GM19025 (cell line): Measurements from ENCODE around the gene EHD1.

Source experiments
- ATAC-seq: cut with Tn5 transposase; IDR thresholded peaks from one replicate; pipeline ENCODE4 v1.9.1; 2021; ENCODE audit warnings: mild to moderate bottlenecking, low read depth, moderate library complexity; ENCODE audit not compliant: unreplicated experiment

Gene EHD1

DNA sequence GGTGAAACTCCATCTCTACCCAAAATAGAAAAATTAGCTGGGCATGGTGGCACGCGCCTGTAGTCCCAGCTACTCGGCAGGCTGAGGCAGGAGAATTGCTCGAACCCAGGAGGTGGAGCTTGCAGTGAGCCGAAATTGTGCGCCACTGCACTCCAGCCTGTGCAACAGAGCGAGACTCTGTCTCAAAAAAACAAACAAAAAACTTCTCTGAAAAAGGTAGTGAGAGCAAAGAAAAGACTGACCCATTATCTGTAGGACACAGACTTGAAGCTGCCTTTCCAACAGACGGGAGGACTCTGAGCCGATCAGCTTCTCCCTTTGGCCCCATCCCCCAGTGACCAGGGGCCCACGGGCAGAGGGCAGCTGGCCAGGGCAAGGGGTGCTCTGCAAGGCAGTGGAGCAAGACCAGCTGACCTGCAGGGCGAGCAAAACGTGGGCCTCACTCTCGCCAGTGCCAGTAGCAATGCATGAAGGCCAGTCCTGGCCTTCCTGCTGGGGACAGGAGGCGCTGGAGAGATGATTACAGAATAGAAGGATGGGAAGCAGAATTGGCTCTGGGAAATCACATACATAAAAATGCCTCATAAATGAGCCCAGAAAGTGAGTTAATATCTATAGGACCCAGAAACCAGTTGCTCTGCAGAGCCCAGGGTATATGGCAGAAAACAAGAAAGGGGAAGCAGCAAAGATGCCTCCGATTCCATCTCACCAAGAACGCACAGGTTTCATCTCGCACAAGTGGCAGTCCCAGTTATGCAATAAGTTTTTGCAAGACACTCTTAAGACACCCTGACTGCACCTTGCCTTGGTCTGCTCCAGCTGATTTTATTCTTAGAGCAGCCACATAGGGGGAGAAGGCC is 2.8 kb downstream of the EHD1 start:
- no peak for ATAC-seq

GRCh38 chr11:64874308-64875240 is 3.8 kb downstream of the EHD1 start:
- no peak for ATAC-seq

- no peak for ATAC-seq
Measured at GRCh38 chr11:64872790-64873488, 5.5 kb downstream of the EHD1 start.

DNA sequence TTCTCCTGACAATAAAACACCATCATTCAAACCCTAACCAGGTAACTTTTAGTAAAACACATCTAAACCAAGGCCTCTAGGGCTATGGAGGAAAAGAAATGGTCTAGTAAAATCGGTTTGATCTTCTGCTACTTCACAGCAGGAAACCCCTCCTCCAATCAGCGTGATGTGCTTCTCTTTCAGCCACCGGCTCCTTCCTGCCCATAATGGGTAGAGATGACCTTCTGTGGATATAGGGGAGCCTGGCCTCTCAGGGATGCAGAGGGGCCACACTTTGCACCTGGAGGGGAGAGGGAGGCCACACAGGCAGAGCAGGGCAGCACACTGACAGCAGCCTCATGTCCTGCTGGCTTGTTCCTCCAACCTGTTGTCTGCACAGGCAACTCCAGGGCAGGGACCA is 6.9 kb downstream of the EHD1 start:
- ATAC-seq, result no peak

DNA sequence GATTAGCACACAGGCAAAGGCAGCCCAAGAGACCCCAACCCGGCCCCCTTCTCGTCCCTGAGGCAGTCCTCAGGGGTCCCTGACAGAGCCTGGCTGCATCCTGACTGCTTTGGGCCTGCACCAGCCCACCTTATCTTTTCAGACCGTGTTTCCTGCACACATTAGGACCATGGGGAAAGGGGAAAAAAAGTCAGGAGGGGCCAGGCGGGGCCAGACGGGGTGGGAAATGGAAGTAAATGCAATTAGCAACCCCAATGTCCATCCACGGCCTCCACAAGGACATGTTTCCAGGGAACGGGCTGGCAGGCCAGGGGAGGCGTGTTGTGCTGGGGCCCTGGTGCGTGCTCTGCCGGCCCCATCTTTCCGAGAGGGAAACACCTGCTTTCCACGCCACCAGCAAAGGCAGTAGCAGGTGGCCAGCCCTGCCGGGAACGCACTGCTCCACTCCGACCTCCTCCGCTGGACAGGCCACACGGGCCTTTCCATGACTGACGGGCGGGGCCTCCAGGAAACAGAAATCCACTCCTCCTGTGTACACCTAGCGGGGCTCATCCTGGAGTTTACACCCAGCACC is 7.4 kb downstream of the EHD1 start:
- no peak for ATAC-seq

DNA sequence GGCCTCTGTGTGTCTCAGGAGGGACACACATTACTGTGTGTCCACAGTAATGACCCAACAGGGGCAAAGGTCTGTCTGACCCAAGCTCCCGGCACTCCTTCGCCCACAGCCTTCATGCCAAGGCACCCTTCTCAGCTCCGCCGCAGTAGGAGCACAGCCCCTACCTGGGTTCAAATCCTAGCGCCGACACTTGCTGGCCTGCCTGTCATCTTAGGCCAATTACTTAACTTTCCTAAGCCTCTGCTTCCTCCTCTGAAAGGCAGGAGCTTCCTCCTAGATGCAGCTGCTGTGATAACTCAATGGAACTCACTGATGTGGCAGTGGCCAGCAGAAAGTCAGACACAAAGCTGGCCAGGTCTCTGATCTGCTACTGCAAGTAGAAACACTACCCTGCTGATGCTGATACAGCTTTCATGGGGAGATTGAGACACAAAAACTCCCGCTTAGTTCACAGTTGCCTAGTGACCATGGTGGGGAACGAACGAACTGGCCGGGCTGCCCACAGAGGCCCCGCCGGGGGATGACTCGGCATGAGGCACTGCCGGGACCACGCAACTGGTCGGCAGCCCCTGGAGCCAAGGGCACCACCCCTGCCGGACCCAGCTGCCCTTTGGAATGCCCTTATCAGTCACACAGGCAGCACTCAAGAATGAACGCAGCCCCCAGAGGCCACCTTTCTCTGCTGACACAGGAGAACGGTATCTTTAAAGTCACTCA is 8.1 kb downstream of the EHD1 start:
- ATAC-seq, result no peak

DNA sequence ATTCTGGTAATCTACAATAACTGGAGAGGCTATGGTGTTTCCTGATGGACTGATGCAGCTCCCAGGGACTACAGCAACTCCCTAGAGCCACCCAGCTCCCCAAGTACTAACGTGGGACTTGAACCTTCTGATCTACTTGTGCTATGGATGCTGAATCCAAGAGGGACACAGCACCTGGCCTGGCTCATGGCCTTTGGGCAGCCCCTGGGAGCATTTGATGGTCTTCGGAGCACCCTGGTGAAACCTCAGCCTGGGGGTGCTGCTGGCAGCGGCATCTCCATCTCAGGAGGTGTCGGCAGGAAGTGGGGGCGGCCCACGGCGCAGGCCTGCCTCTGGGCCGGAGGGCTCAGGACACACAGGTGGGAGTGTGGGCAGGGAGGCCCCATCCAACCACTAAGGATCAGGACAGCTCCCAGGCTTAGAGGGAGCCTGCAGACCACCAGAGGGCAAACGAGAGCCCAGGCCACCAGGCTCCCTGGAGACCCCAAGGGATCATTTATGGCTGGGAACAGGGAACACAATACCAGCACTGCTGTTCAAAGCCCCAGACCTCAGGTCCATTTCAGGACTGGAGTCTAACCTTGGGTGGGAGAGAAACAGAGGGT is 8.7 kb downstream of the EHD1 start:
- ATAC-seq, result no peak

GRCh38 chr11:64868904-64869570 is 9.4 kb downstream of the EHD1 start:
- no peak for ATAC-seq

- no peak for ATAC-seq
Measured at GRCh38 chr11:64867748-64868462, 10.5 kb downstream of the EHD1 start.

DNA sequence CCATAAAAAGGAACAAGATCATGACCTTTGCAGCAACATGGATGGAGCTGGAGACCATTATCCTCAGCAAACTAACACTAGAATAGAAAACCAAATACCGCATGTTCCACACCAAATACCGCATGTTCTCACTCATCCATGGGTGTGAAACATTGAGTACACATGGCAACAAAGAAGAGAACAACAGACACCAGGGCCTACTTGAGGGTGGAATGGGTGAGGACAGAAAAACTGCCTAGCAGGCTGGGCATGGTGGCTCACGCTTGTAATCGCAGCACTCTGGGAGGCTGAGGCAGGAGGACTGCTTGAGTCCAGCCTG is 12.3 kb downstream of the EHD1 start:
- ATAC-seq, result no peak

DNA sequence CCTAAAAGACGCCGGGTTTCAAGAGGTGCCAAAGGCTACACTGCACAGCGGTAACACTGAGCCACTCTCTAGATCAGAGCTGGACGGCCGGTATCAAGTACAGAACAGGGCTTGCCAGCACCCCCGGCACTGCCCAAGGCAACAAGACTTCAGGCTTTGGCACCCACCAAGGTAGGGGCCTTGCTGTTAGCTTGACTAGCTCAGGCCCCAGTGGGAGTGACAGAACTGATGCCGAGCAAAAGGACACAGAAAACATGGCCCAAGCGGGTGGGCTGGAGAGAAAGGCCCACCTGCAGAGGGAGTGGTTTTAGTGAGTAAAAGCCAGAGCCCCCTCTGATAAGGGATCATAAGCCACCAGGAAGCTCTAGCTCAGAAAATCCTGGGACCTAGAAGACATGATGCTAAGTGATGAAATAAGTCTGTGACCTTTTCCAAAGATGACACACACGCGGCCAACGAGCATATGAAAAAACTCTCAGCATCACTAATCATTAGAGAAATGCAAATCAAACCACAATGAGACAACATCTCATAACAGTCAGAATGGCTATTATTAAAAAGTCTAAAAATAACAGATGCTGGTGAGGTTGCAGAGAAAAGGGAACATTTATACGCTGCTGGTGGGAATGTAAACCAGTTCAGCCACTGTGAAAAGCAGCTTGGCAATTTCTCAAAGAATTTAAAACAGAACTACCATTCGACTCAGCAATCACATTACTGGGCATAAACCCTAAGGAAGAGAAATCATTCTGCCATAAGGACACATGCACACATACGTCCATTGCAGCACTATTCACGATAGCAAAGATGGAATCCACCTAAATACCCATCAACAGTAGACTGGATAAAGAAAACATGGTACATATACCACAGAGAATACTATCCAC is 12.9 kb downstream of the EHD1 start:
- no peak for ATAC-seq

- ATAC-seq, result no peak
Measured at GRCh38 chr11:64864473-64865285, 13.7 kb downstream of the EHD1 start.

DNA sequence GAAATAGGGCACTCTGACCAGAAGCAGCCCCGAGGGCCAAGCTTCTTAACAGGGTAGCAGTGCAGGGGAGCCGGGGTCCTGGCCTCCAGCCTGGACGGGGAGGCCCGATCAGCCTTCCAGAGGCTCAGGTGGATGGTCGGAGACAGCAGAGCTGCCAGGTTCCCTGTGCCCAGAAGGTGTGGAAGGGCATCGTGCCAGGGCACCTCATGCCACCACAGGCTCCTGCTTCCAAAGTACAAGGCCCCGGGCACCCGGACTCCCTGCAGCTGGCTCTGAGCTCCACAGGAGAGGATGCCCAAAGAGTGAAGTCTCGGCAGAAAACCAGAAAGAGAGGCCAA is 14.3 kb downstream of the EHD1 start:
- no peak for ATAC-seq

- ATAC-seq, result no peak
Measured at GRCh38 chr11:64863391-64864060, 14.9 kb downstream of the EHD1 start.

GRCh38 chr11:64862987-64863390 is 15.4 kb downstream of the EHD1 start:
- no peak for ATAC-seq

GRCh38 chr11:64861227-64861975 is 17.0 kb downstream of the EHD1 start:
- ATAC-seq, result no peak
